ENCODE measurements around the gene HSD17B1. TPM values are rescaled to one million over a fixed set of nuclear protein-coding genes. Genes with fewer than 3 reads are reported as not detected.

Gene HSD17B1
- total RNA-seq, 4 donors from 2014 or later = 0.41 to 2.2 (median 0.95) TPM; not detected in 1

- no peak overlapping the region for H3K4me3 ChIP-seq
- peak overlapping the region; percentile 89 to 98 (median 92) for H3K27ac ChIP-seq
- H3K9me3 ChIP-seq = no peaks in the 10 kb centered on the region
- WGBS, 2 donors (ENCODE audit: low coverage in 1 of 2) = 28 to 40% methylated on average over 1 to 9 of the region's 9 CpGs
- H3K36me3 ChIP-seq = peaks cover 0 to 10% (median 0%) of the 10 kb centered on the region in 4 donors
- TF ChIP-seq POLR2AphosphoS5 (IDR thresholded peaks at IDR 0.05) = peak; percentile 86 to 94 (median 93)
- peak in 1 of 5 experiments; percentile 11 for TF ChIP-seq CTCF (IDR thresholded peaks at IDR 0.05)
- no peak for TF ChIP-seq POLR2A (IDR thresholded peaks at IDR 0.05)
- peak; percentile 43 for TF ChIP-seq EP300 (IDR thresholded peaks at IDR 0.05; ENCODE audit: low read depth)
- in situ Hi-C loops (cut with MboI; ENCODE audit: low pct_ligation_motif_present in 1 of 4, low pct_unique_long_range_greater_than_20kb in 1 of 4, low sequenced_read_pairs in 3 of 4) = loop anchor here in 2 of 4 donors (25.0 kb wide), 3 partner anchors 106 to 206 kb away; partner anchors contain the start of gene CAVIN1 (in 1 of the 2)
- intact Hi-C loops (cut with DNase I; ENCODE audit: low total_unique reads) = no loop called here
- no peaks in the 10 kb centered on the region for H3K27me3 ChIP-seq
- H3K4me1 ChIP-seq = peaks cover 48 to 66% (median 60%) of the 10 kb centered on the region in 4 donors
- DNase-seq = peak; percentile 87
These were observed 34.5 kb upstream of the HSD17B1 start for GRCh38 chr17:42518046-42518754.

- H3K4me1 ChIP-seq = peaks cover 48 to 63% (median 60%) of the 10 kb centered on the region in 4 donors
- in situ Hi-C loops (cut with MboI; ENCODE audit: low pct_ligation_motif_present in 1 of 4, low pct_unique_long_range_greater_than_20kb in 1 of 4, low sequenced_read_pairs in 3 of 4) (loop anchor here in 2 of 4 donors (25.0 kb wide), 3 partner anchors 107 to 207 kb away; partner anchors contain the start of gene CAVIN1 (in 1 of the 2)), intact Hi-C loops (cut with DNase I; ENCODE audit: low total_unique reads) (no loop called here)
These were observed 33.8 kb upstream of the HSD17B1 start for GRCh38 chr17:42518755-42519545.

GRCh38 chr17:42519546-42520491 lies 32.9 kb upstream of the HSD17B1 start:
- no peak overlapping the region for H3K4me3 ChIP-seq
- peaks cover 48 to 63% (median 60%) of the 10 kb centered on the region in 4 donors for H3K4me1 ChIP-seq
- peaks cover 0 to under 1% (median 0%) of the 10 kb centered on the region in 4 donors for H3K36me3 ChIP-seq
- intact Hi-C loops (cut with DNase I; ENCODE audit: low total_unique reads) (loop anchor here (10.0 kb wide), 1 partner anchor 95 kb away; the partner anchor contains the start of gene CAVIN1), in situ Hi-C loops (cut with MboI; ENCODE audit: low pct_ligation_motif_present in 1 of 4, low pct_unique_long_range_greater_than_20kb in 1 of 4, low sequenced_read_pairs in 3 of 4) (loop anchor here (10.0 to 25.0 kb wide), 5 partner anchors 85 to 208 kb away; partner anchors contain the start of gene CAVIN1 (in 1 of the 4))
- H3K27ac ChIP-seq = peak overlapping the region; percentile 89 to 98 (median 92)
- DNase-seq = peak; percentile 85
- WGBS, 2 donors (ENCODE audit: low coverage in 1 of 2) = 37 to 40% methylated on average over 1 to 12 of the region's 12 CpGs
- no peaks in the 10 kb centered on the region for H3K9me3 ChIP-seq
- TF ChIP-seq EP300 (IDR thresholded peaks at IDR 0.05; ENCODE audit: low read depth) (peak; percentile 42), CTCF (IDR thresholded peaks at IDR 0.05) (no peak), POLR2A (IDR thresholded peaks at IDR 0.05) (no peak), POLR2AphosphoS5 (IDR thresholded peaks at IDR 0.05) (peak; percentile 66 to 78 (median 74))
- H3K27me3 ChIP-seq = no peaks in the 10 kb centered on the region

More at GRCh38 chr17:42518755-42519545, 33.8 kb upstream of the HSD17B1 start:
- H3K27me3 ChIP-seq = no peaks in the 10 kb centered on the region
- peak overlapping the region; percentile 89 to 98 (median 92) for H3K27ac ChIP-seq
- DNase-seq = peak; percentile 91
- H3K4me3 ChIP-seq = no peak overlapping the region
- peaks cover 0 to 9% (median 0%) of the 10 kb centered on the region in 4 donors for H3K36me3 ChIP-seq
- WGBS, 2 donors (ENCODE audit: low coverage in 1 of 2) = 21 to 34% methylated on average over 3 to 6 of the region's 6 CpGs
- H3K9me3 ChIP-seq = no peaks in the 10 kb centered on the region
- no peak for TF ChIP-seq POLR2A (IDR thresholded peaks at IDR 0.05)
- peak in 2 of 3 donors; percentile 43 to 52 for TF ChIP-seq POLR2AphosphoS5 (IDR thresholded peaks at IDR 0.05)
- TF ChIP-seq EP300 (IDR thresholded peaks at IDR 0.05; ENCODE audit: low read depth) = no peak
- TF ChIP-seq CTCF (IDR thresholded peaks at IDR 0.05) = no peak
